Endothelial cell of umbilical vein (primary cell): Measurements from ENCODE around the gene SPHK2. TPM values are rescaled to one million over a fixed set of nuclear protein-coding genes. Genes with fewer than 3 reads are reported as not detected.

ENCODE experiments used
- BruUV-seq: library from RNA; stranded (reverse); fragments of 400-500 nt; replicated peaks from 2 replicates; lab custom pipeline; 2021; lab: Mats Ljungman, UMichigan
- CTCF ChIA-PET: fragments of 300-600, 350-600 bp; sonication (Branson Sonifier 250); formaldehyde crosslinking; loops from one replicate; lab custom pipeline; 2021; ENCODE audit warnings: antibody characterized with exemption, inconsistent platforms; lab: Charles Lee
- POLR2A ChIA-PET: fragments of 300-600, 350-600 bp; sonication (Branson Sonifier 250); formaldehyde crosslinking; loops from one replicate; lab custom pipeline; 2021; ENCODE audit warnings: antibody characterized with exemption, inconsistent platforms; lab: Charles Lee
- DNase-seq: peaks from one replicate; pipeline ENCODE4 v3.0.0-alpha.2; 2011; ENCODE audit warnings: low read depth, low spot score
- FAIRE-seq: peaks from 2 replicates; lab custom pipeline; 2011; peaks lifted over from hg19 to GRCh38; lab: Jason Lieb, UNC
- H2AFZ ChIP-seq: 2 replicates; pipeline ENCODE4 v1.6.0; 2012; ENCODE audit warnings: low read depth, low read length, control low read depth, inconsistent platforms
- H3K27ac ChIP-seq: 2 replicates; pipeline ENCODE4 v1.5.1; 2011; ENCODE audit warnings: low read depth, mild to moderate bottlenecking, control low read depth, low read length, moderate library complexity; ENCODE audit not compliant: insufficient read depth
- H3K27me3 ChIP-seq, 2 experiments: 2 replicates each; pipeline versions ENCODE4 v1.6.0 to v1.6.1; 2011; ENCODE audit warnings: low read length in 2 of 2, mixed read lengths in 1 of 2; ENCODE audit not compliant: control insufficient read depth in 2 of 2, insufficient read depth in 2 of 2
- H3K36me3 ChIP-seq, 2 experiments: 2 replicates in 1 of 2; 3 replicates in 1 of 2; pipeline ENCODE4 v1.5.1; 2011; ENCODE audit warnings: low read length in 2 of 2, mild to moderate bottlenecking in 1 of 2, moderate library complexity in 1 of 2; ENCODE audit not compliant: control insufficient read depth in 2 of 2, insufficient read depth in 2 of 2; ENCODE audit errors: extremely low read depth in 1 of 2
- H3K4me1 ChIP-seq: 3 replicates; pipeline ENCODE4 v1.5.1; 2011; ENCODE audit warnings: mild to moderate bottlenecking, low read length; ENCODE audit not compliant: control insufficient read depth, insufficient read depth; ENCODE audit errors: extremely low read depth
- H3K4me2 ChIP-seq: 2 replicates; pipeline ENCODE4 v1.6.1; 2011; ENCODE audit warnings: low read length, control low read depth, mixed read lengths; ENCODE audit not compliant: insufficient read depth
- H3K4me3 ChIP-seq, 3 experiments: fragments of 200-600 bp in 1 of 3; sonication (generic), shearing (Covaris generic) in 1 of 3; replicated peaks in 1 of 3; 2 replicates each; pipeline ENCODE4 v1.5.1; 2011 to 2016; ENCODE audit warnings: control low read depth in 3 of 3, low read length in 3 of 3, mild to moderate bottlenecking in 2 of 3, inconsistent platforms in 1 of 3, low read depth in 1 of 3, moderate library complexity in 1 of 3; ENCODE audit not compliant: insufficient read depth in 1 of 3
- H3K79me2 ChIP-seq: 2 replicates; pipeline ENCODE4 v1.6.0; 2012; ENCODE audit warnings: low read length, inconsistent platforms; ENCODE audit not compliant: control insufficient read depth, insufficient read depth
- H3K9ac ChIP-seq: replicated peaks from 2 replicates; pipeline ENCODE3; 2011; ENCODE audit warnings: low read length, control low read depth; ENCODE audit not compliant: insufficient read depth; ENCODE audit errors: extremely low read depth
- H3K9me1 ChIP-seq: replicated peaks from 3 replicates; pipeline ENCODE4 v1.6.0; 2011; ENCODE audit warnings: mild to moderate bottlenecking, low read length; ENCODE audit not compliant: control insufficient read depth, insufficient read depth; ENCODE audit errors: extremely low read depth
- H3K9me3 ChIP-seq: replicated peaks from 2 replicates; pipeline ENCODE4 v1.5.1; 2012; ENCODE audit warnings: low read length, inconsistent platforms; ENCODE audit not compliant: control insufficient read depth, insufficient read depth
- H4K20me1 ChIP-seq: replicated peaks from 2 replicates; pipeline ENCODE3; 2011; ENCODE audit warnings: mild to moderate bottlenecking, low read length; ENCODE audit not compliant: control insufficient read depth, insufficient read depth; ENCODE audit errors: extremely low read depth
- EZH2 ChIP-seq: IDR thresholded peaks from 2 replicates; pipeline ENCODE4 v1.6.1; 2012; ENCODE audit warnings: borderline replicate concordance, low read depth, mild to moderate bottlenecking, moderate library complexity, low read length, inconsistent platforms; ENCODE audit not compliant: severe bottlenecking
- FOS ChIP-seq: IDR thresholded peaks from 2 replicates; pipeline ENCODE4 v1.6.1; 2011; ENCODE audit warnings: mild to moderate bottlenecking, low read length, moderate library complexity, borderline replicate concordance; ENCODE audit not compliant: insufficient read depth
- GATA2 ChIP-seq: IDR thresholded peaks from 2 replicates; pipeline ENCODE4 v1.7.0; 2011; ENCODE audit warnings: low read depth, mild to moderate bottlenecking, moderate library complexity, mixed read lengths, low read length; ENCODE audit not compliant: insufficient read length, insufficient read depth
- JUN ChIP-seq: IDR thresholded peaks from 2 replicates; pipeline ENCODE4 v1.6.1; 2011; ENCODE audit warnings: borderline replicate concordance, low read depth; ENCODE audit not compliant: insufficient read length, insufficient read depth
- MYC ChIP-seq: IDR thresholded peaks from one replicate; pipeline ENCODE4 v1.6.1; 2011; ENCODE audit warnings: mild to moderate bottlenecking, low read depth, low read length
- POLR2A ChIP-seq: IDR thresholded peaks from 2 replicates; pipeline ENCODE4 v1.6.1; 2012; ENCODE audit warnings: low read depth, mild to moderate bottlenecking, control low read depth, low read length
- POLR2AphosphoS5 ChIP-seq: IDR thresholded peaks from 2 replicates; pipeline ENCODE4 v1.6.1; 2012; ENCODE audit warnings: low read depth, mild to moderate bottlenecking, control low read depth, low read length, moderate library complexity; ENCODE audit not compliant: insufficient read depth
- dilution Hi-C: fragments of 300-500 bp; cut with MboI; formaldehyde crosslinking; loops from one replicate; pipeline ENCODE4 v1.15.0; 2019; ENCODE audit warnings: low sequenced_read_pairs; ENCODE audit not compliant: extremely low pct_ligation_motif_present
- intact Hi-C: fragments of 100-400 bp; cut with micrococcal nuclease; formaldehyde crosslinking; loops from one replicate; pipeline ENCODE4 v1.10.0; 2022
- polyA plus RNA-seq, 4 experiments: library from polyadenylated mRNA; depleted of rRNA in 3 of 4; stranded (reverse) in 3 of 4; unstranded in 1 of 4; fragments of >200 nt; gene quantifications; 2 replicates each; pipeline versions ENCODE4 v1.2.1 to v1.2.3, GENCODE V29; 2011 to 2012; ENCODE audit warnings: missing spikeins in 1 of 4
- total RNA-seq: library from RNA; stranded (reverse); gene quantifications from 2 replicates; pipeline ENCODE4 v1.2.3, GENCODE V29; 2021
- TF ChIP-seq, protein P1 (sequence below), 2 donors: IDR thresholded peaks; 1 replicate in 1 of 2; 2 replicates in 1 of 2; pipeline ENCODE4 v1.5.1; 2011; ENCODE audit warnings: low read length in 2 of 2, mild to moderate bottlenecking in 2 of 2, moderate library complexity in 2 of 2, control low read depth in 1 of 2, inconsistent platforms in 1 of 2, low read depth in 1 of 2; ENCODE audit not compliant: insufficient read depth in 1 of 2; ENCODE audit errors: extremely low read depth in 1 of 2
- TF ChIP-seq, protein P2 (sequence below): IDR thresholded peaks from 2 replicates; pipeline ENCODE4 v1.6.1; 2011; ENCODE audit not compliant: insufficient read depth, insufficient read length

SPHK2 gene
- total and polyA plus RNA-seq, 2 donors (not counting 3 experiments of a cell fraction or from before 2014, with no cell fraction given): 20.2 to 31.1 TPM

DNA sequence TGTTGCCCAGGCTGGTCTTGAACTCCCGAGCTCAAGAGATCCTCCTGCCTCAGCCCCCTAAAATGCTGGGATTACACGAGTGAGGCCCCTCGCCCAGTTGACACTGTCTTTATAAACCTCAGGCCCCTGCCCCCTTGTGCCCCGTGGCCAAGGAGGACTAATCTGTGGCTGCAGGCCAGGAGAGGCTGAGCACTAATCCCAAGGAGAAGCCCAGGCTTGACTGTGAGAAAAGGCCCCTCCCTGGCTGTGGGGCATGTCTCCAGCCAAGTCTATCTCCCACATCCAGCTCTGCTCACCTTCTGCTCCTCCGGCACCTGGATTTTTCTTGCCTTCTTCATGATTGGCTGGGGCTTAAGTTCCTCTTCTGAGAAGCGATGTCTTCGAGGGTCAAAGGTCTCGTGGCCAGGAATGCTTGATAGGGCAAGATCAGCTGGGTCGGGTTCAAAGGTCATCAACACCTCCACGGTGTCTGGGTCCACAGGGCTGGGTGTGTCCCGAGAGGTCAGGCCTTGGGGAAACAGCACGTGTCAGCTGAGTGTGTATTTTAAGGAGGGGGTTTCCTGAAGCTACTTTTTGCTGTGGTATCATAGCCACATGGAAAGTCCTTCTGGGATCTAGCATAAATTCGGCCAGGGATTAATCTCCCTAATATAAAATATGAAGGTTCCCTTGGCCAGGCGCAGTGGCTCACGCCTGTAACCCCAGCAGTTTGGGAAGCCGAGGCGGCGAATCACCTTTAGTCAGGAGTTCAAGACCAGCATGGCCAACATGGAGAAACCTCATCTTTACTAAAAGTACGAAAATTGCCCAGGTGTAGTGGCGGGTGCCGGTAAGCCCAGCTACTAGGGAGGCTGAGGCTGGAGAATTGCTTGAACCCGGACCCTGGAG, 14.1 kb downstream of the SPHK2 start:
- Histone ChIP-seq H2AFZ (no peak overlapping the region), H3K27ac (no peak overlapping the region), H3K9me3 (no peaks in the 10 kb centered on the region), H3K27me3 (peaks cover 3 to 11% of the 10 kb centered on the region in 2 experiments), H4K20me1 (no peaks in the 10 kb centered on the region), H3K36me3 (no peaks in the 10 kb centered on the region), H3K9ac (no peak overlapping the region), H3K4me2 (no peak overlapping the region), H3K79me2 (no peaks in the 10 kb centered on the region), H3K9me1 (no peaks in the 10 kb centered on the region), H3K4me1 (peaks cover 36% of the 10 kb centered on the region), H3K4me3 (no peak overlapping the region)
- POLR2A ChIA-PET: interaction anchor here (0.9 kb wide), 1 partner anchor 14 kb away, joined by 4 read pairs; the partner anchor contains the start of genes RPL18 and SPHK2
- no peak for DNase-seq
- intact Hi-C loops: loop anchor here (10.0 kb wide), 1 partner anchor 361 kb away; the partner anchor contains the start of genes GYS1 and RUVBL2
- no TSS peak for BruUV-seq
- CTCF ChIA-PET: interaction anchor here (1.0 to 1.1 kb wide), 2 partner anchors 10 to 13 kb away, joined by 3 to 4 read pairs; partner anchors contain the start of gene CA11
- dilution Hi-C loops: no loop called here
- no peak for FAIRE-seq
- TF ChIP-seq POLR2AphosphoS5 (no peak), MYC (no peak), EZH2 (no peak), FOS (no peak), GATA2 (no peak), POLR2A (no peak), JUN (no peak)
- TF ChIP-seq, protein P1, sequence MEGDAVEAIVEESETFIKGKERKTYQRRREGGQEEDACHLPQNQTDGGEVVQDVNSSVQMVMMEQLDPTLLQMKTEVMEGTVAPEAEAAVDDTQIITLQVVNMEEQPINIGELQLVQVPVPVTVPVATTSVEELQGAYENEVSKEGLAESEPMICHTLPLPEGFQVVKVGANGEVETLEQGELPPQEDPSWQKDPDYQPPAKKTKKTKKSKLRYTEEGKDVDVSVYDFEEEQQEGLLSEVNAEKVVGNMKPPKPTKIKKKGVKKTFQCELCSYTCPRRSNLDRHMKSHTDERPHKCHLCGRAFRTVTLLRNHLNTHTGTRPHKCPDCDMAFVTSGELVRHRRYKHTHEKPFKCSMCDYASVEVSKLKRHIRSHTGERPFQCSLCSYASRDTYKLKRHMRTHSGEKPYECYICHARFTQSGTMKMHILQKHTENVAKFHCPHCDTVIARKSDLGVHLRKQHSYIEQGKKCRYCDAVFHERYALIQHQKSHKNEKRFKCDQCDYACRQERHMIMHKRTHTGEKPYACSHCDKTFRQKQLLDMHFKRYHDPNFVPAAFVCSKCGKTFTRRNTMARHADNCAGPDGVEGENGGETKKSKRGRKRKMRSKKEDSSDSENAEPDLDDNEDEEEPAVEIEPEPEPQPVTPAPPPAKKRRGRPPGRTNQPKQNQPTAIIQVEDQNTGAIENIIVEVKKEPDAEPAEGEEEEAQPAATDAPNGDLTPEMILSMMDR (IDR thresholded peaks at IDR 0.05; ENCODE audit: extremely low read depth in 1 of 2, insufficient read depth in 1 of 2, low read depth in 1 of 2, low read length in 2 of 2): no peak
- TF ChIP-seq, protein P2, sequence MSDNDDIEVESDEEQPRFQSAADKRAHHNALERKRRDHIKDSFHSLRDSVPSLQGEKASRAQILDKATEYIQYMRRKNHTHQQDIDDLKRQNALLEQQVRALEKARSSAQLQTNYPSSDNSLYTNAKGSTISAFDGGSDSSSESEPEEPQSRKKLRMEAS: no peak
